Measurements from ENCODE around the gene ZNF668.

Gene ZNF668

GRCh38 chr16:31076319-31076718, 2.3 kb upstream of the ZNF668 start:
- H3K4me3 ChIP-seq (replicated peaks; ENCODE audit: insufficient read depth, low read length), result no peak overlapping the region
- no peak for DNase-seq (ENCODE audit: low read depth in 1 of 2, low spot score in 1 of 2)
- H3K27ac ChIP-seq (replicated peaks), result no peak overlapping the region
- H3K27me3 ChIP-seq (ENCODE audit: insufficient read depth, poor library complexity, severe bottlenecking), result no peaks in the 10 kb centered on the region
- no peak for TF ChIP-seq GABPA (IDR thresholded peaks at IDR 0.05; ENCODE audit: low read depth)
- no peak for TF ChIP-seq CTCF (IDR thresholded peaks at IDR 0.05; ENCODE audit: insufficient read depth, low read length)
- TF ChIP-seq POLR2AphosphoS5 (IDR thresholded peaks at IDR 0.05; ENCODE audit: low read depth), result no peak
- no peak for TF ChIP-seq SPI1 (IDR thresholded peaks at IDR 0.05; ENCODE audit: borderline replicate concordance, low read depth)
- no peak for TF ChIP-seq REST (IDR thresholded peaks at IDR 0.05; ENCODE audit: insufficient replicate concordance, low read depth)

GRCh38 chr16:31074814-31075183, 759 bp upstream of the ZNF668 start:
- Histone ChIP-seq H3K27ac (replicated peaks) (peak overlapping the region; percentile 88), H3K4me3 (replicated peaks; ENCODE audit: insufficient read depth, low read length) (peak overlapping the region; percentile 71), H3K27me3 (ENCODE audit: insufficient read depth, poor library complexity, severe bottlenecking) (no peaks in the 10 kb centered on the region)
- no peak for DNase-seq (ENCODE audit: low read depth in 1 of 2, low spot score in 1 of 2)
- TF ChIP-seq GABPA (IDR thresholded peaks at IDR 0.05; ENCODE audit: low read depth), result no peak
- no peak for TF ChIP-seq SPI1 (IDR thresholded peaks at IDR 0.05; ENCODE audit: borderline replicate concordance, low read depth)
- TF ChIP-seq REST (IDR thresholded peaks at IDR 0.05; ENCODE audit: insufficient replicate concordance, low read depth), result no peak
- TF ChIP-seq CTCF (IDR thresholded peaks at IDR 0.05; ENCODE audit: insufficient read depth, low read length), result no peak
- TF ChIP-seq POLR2AphosphoS5 (IDR thresholded peaks at IDR 0.05; ENCODE audit: low read depth), result no peak

- H3K27ac ChIP-seq (replicated peaks), result peak overlapping the region; percentile 88
- H3K27me3 ChIP-seq (ENCODE audit: insufficient read depth, poor library complexity, severe bottlenecking), result no peaks in the 10 kb centered on the region
- DNase-seq (ENCODE audit: low read depth in 1 of 2, low spot score in 1 of 2), result peak; percentile 88 to 94
- peak; percentile 72; the same call in 1 of the 2 replicates for TF ChIP-seq SPI1 (IDR thresholded peaks at IDR 0.05; ENCODE audit: borderline replicate concordance, low read depth)
- TF ChIP-seq CTCF (IDR thresholded peaks at IDR 0.05; ENCODE audit: insufficient read depth, low read length), result no peak
- TF ChIP-seq REST (IDR thresholded peaks at IDR 0.05; ENCODE audit: insufficient replicate concordance, low read depth), result peak; percentile 13
- H3K4me3 ChIP-seq (replicated peaks; ENCODE audit: insufficient read depth, low read length), result peak overlapping the region; percentile 94
Observed at GRCh38 chr16:31073142-31073969, 684 bp downstream of the ZNF668 start.

All from HL-60 (cell line).